ENCODE data around the gene KCNC2.

The KCNC2 gene

DNA sequence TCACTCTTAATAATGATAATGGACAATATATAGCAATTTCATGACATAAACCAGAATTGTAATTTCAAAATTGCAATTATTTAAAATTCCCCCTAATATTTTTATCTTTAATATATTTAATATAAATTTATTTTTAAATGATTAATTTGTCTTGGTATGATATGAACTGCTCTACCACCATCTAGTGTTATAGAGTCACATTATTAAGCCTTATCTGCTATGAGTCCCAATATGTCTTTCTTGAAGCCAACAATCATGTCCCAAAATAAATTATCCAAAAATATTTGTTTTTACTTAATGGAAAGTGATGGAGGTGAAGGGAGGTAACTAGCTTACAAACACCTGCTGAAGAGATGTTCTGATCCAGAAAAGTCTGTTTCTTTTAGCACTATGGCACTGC, 151.4 kb downstream of the KCNC2 start:
- no peak for DNase-seq (ENCODE audit: low spot score)

GRCh38 chr12:75048767-75049166, 160.9 kb downstream of the KCNC2 start:
- no peak for DNase-seq (ENCODE audit: low spot score)

GRCh38 chr12:75047885-75048525, 161.6 kb downstream of the KCNC2 start:
- no peak for DNase-seq (ENCODE audit: low spot score)

DNA sequence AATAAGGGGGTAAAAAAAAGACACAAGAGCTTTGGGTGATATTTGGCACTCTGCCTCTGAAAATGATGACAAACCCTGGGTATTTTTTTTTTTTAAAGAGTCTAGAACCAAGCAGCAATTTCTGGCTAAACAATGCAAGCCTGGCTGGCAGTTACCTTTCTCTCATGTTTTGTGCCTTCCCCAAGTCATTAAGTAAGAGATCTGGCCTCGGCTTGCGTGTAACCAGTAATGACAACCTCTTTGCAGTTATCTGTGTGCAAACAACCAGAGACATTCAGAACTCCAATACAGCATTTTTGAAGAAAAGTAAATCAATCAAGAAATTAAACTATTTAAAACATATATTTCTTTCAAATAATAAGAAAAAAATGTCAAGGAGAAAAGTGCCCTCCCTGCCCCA, 167.5 kb downstream of the KCNC2 start:
- no peak for DNase-seq (ENCODE audit: low spot score)

DNA sequence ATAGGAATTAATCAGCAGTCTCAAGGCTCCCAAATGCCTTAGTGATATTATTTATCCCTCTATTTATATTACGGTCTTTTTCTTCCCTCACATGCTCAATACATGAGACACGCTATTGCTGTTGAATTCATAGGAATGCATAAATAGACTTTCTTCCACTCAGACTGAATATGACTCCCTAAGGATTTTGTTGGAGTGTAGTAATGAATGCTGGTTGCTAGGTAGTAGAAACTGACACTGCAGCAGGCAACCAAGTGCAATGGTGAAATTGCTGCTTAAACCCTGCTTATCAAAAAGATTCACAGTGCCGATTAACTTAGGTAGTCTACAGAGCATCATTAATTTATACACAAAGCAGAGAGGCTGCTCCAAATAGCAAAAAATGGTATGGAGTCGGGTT, 168.2 kb downstream of the KCNC2 start:
- DNase-seq (ENCODE audit: low spot score): no peak

DNA sequence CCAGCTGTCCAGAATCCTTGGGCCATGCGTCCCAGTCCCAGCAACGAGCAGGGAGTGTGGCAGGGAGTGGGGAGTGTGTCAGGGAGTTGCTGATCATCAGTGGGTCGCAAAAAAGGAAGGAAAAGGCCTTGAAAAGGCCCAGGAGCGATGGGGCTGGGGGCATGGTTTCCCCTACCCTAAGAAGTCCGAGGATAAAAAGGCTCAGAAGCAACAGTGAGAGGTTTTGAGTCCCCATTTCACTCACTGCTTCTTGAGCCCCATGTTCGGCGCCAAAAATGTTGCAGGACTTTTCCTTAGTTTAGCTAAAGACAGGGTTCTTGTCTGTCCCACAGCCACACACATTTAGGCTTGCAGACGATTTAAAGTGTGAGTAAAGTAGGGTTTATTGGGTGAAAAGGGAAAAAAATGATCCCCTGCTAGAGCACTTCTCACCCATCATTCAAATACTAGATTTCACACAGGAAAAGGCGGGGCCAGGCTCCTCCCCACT, 189.5 kb downstream of the KCNC2 start:
- no peak for DNase-seq (ENCODE audit: low spot score)

DNA sequence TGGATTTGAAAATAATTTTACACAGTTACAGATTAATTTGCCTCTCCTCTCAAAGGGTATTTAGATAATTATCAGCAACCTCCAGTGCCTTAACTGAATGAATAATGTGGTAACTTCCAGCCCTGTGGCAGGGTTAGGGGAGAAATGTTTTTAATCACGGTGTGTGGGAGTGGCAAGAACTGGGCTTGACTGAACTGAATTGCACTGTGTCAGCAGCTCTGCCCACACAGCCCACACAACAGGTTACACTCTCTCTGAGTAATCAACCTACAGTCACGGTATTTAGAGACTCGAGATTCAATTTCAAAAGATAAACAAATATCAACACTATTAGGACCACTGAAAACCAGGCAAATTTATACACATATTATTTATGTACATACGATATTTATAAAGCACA, 198.5 kb downstream of the KCNC2 start:
- no peak for DNase-seq (ENCODE audit: low spot score)

- DNase-seq (ENCODE audit: low spot score): no peak
Observed at GRCh38 chr12:75007133-75007532, 202.5 kb downstream of the KCNC2 start.

- no peak for DNase-seq (ENCODE audit: low spot score)
Observed at GRCh38 chr12:75000120-75000519, 209.5 kb downstream of the KCNC2 start.

DNA sequence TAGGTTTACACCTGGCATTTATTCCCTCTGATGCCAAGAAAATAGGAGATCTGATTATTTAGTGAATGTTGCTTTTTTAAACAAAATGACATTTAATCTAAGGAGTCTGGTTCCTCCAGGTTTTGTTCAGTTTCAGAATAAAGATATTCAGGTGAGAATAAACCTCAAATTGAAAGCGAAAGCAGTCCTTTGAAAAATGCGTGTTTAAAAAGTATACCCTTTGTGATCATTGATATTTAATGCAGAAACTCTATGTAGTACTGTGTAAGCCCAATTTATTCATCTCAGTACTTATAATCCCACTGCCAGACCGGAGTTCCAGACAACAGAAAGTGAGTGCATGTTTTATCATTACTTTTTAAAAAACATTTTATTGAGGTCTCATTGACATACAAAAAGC, 210.2 kb downstream of the KCNC2 start:
- no peak for DNase-seq (ENCODE audit: low spot score)
